Measurements from ENCODE around the gene GOLGA2. TPM values are rescaled to one million over a fixed set of nuclear protein-coding genes. Genes with fewer than 3 reads are reported as not detected.

Gene GOLGA2
- total RNA-seq, 1 experiment from 2014 or later = 51.0 TPM

- TF ChIP-seq CTCF (conservative IDR thresholded peaks at IDR 0.05) = no peak
- Histone ChIP-seq H2AFZ (ENCODE audit: low read length) (no peak overlapping the region), H3K23me2 (ENCODE audit: insufficient read length, low read depth, low read length, poor library complexity, severe bottlenecking) (peaks cover 4% of the 10 kb centered on the region), H2BK15ac (ENCODE audit: low read depth, low read length) (no peak overlapping the region), H2AK5ac (ENCODE audit: insufficient read length, low read length) (no peak overlapping the region), H3K27me3 (ENCODE audit: insufficient read depth, low read length) (no peaks in the 10 kb centered on the region), H3K79me2 (ENCODE audit: insufficient read depth, low read length) (peaks cover 3% of the 10 kb centered on the region), H3K9me3 (ENCODE audit: control insufficient read depth, low read depth, low read length) (no peaks in the 10 kb centered on the region), H4K91ac (ENCODE audit: insufficient read length, low read depth, low read length) (no peak overlapping the region), H4K20me1 (ENCODE audit: control insufficient read depth, insufficient read depth, insufficient read length) (no peaks in the 10 kb centered on the region), H3K9ac (ENCODE audit: extremely low read depth, insufficient read length, low read length) (no peak overlapping the region), H3K14ac (ENCODE audit: insufficient read depth, low read length) (no peak overlapping the region), H3K79me1 (ENCODE audit: insufficient read depth, low read depth, low read length, poor library complexity, severe bottlenecking) (no peaks in the 10 kb centered on the region), H4K5ac (ENCODE audit: insufficient read length, low read depth, low read length) (no peak overlapping the region), H2BK120ac (ENCODE audit: low read depth, low read length, poor library complexity, severe bottlenecking) (no peak overlapping the region), H2BK5ac (ENCODE audit: insufficient read length, low read length) (no peak overlapping the region), H3K56ac (ENCODE audit: insufficient read length, low read depth, low read length) (no peak overlapping the region), H3K4me2 (ENCODE audit: insufficient read depth, insufficient read length, low read length) (peak overlapping the region; percentile 58), H2BK20ac (ENCODE audit: low read depth, low read length, poor library complexity, severe bottlenecking) (no peak overlapping the region), H3K27ac (ENCODE audit: insufficient read length, low read depth, low read length) (no peak overlapping the region), H2BK12ac (ENCODE audit: insufficient read length, low read depth, low read length) (no peak overlapping the region), H3K23ac (ENCODE audit: insufficient read length, low read depth, low read length) (no peak overlapping the region), H3K4ac (ENCODE audit: low read depth, low read length) (no peak overlapping the region), H3K4me1 (ENCODE audit: insufficient read depth, low read length) (peaks cover 5% of the 10 kb centered on the region; the same call in 1 of the 2 replicates), H3K18ac (ENCODE audit: insufficient read length, low read depth, low read length) (no peak overlapping the region), H3T11ph (ENCODE audit: low read length) (no peak overlapping the region), H4K8ac (replicated peaks; ENCODE audit: insufficient read length, low read depth, low read length) (no peak overlapping the region)
- peaks cover 18 to 28% (median 21%) of the 10 kb centered on the region in 3 experiments for H3K36me3 Mint-ChIP-seq (ENCODE audit: insufficient read depth in 1 of 3, low read depth in 3 of 3)
- DNase-seq = no peak
- peak overlapping the region; percentile 77 to 83 for H3K4me3 Mint-ChIP-seq
- WGBS (ENCODE audit: extremely low coverage, insufficient read length, low lambda C conversion rate) = no CpG with 5 or more reads among the region's 8 CpGs
- peak overlapping the region in 1 of 3 experiments; percentile 77; a peak in 1 of 7 replicates for H3K27ac Mint-ChIP-seq
- H3K9me3 Mint-ChIP-seq = no peaks in the 10 kb centered on the region; a peak in 1 of 5 replicates
- peaks cover 20 to 35% of the 10 kb centered on the region in 2 experiments for H3K4me1 Mint-ChIP-seq
- H3K27me3 Mint-ChIP-seq (ENCODE audit: low read depth) = peaks cover 6% of the 10 kb centered on the region
These were observed 26.3 kb downstream of the GOLGA2 start for GRCh38 chr9:128249558-128249907.
